T-cell (primary cell): ENCODE data around the gene EXOC6B. TPM values are rescaled to one million over a fixed set of nuclear protein-coding genes. Genes with fewer than 3 reads are reported as not detected.

Experiments used
- ATAC-seq, 4 experiments: fragments of 200-7000 bp in 3 of 4; fragments of 150-1000 bp in 1 of 4; cut with Tn5 transposase; replicated peaks in 1 of 4; 1 replicate in 3 of 4; 2 replicates in 1 of 4; pipeline ENCODE4 v1.10.0; 2021; ENCODE audit warnings: moderate library complexity in 3 of 4, mild to moderate bottlenecking in 2 of 4, moderate number of reproducible peaks in 1 of 4
- CTCF ChIA-PET, 2 donors: fragments of 300-600 bp; sonication (Branson Sonifier 250); formaldehyde crosslinking; loops; one replicate each; lab custom pipeline; 2022; ENCODE audit warnings: antibody characterized with exemption in 2 of 2; lab: Charles Lee
- POLR2A ChIA-PET, 2 donors: fragments of 300-600 bp; sonication (Branson Sonifier 250); formaldehyde crosslinking; loops; one replicate each; lab custom pipeline; 2022; ENCODE audit warnings: antibody characterized with exemption in 2 of 2; lab: Charles Lee
- DNase-seq, 35 experiments: peaks; one replicate each; pipeline versions ENCODE4 v3.0.0 to v3.0.0-alpha.2; 2013 to 2023
- H3K27ac ChIP-seq: one replicate; pipeline ENCODE4 v1.5.1; 2013; ENCODE audit warnings: low read length
- H3K27me3 ChIP-seq, 2 experiments: replicated peaks in 1 of 2; 1 replicate in 1 of 2; 2 replicates in 1 of 2; pipeline versions ENCODE4 v1.6.1 to v1.7.0; 2013; ENCODE audit warnings: low read length in 1 of 2, mixed read lengths in 1 of 2; ENCODE audit not compliant: control insufficient read depth in 2 of 2, insufficient read depth in 2 of 2; ENCODE audit errors: extremely low read depth in 1 of 2
- H3K36me3 ChIP-seq, 2 donors: 1 replicate in 1 of 2; 2 replicates in 1 of 2; pipeline versions ENCODE4 v1.6.1 to v1.7.0; 2013; ENCODE audit warnings: low read length in 1 of 2; ENCODE audit not compliant: control insufficient read depth in 2 of 2, insufficient read depth in 1 of 2; ENCODE audit errors: extremely low read depth in 1 of 2
- H3K4me1 ChIP-seq, 2 experiments: 1 replicate in 1 of 2; 2 replicates in 1 of 2; pipeline versions ENCODE4 v1.6.1 to v1.7.0; 2013; ENCODE audit warnings: low read length in 2 of 2, mixed read lengths in 1 of 2; ENCODE audit not compliant: insufficient read depth in 2 of 2, control insufficient read depth in 1 of 2; ENCODE audit errors: extremely low read depth in 1 of 2
- H3K4me3 ChIP-seq, 2 donors: 1 replicate in 1 of 2; 2 replicates in 1 of 2; pipeline versions ENCODE4 v1.5.1 to v1.7.0; 2013; ENCODE audit warnings: mild to moderate bottlenecking in 2 of 2, low read length in 1 of 2, moderate library complexity in 1 of 2; ENCODE audit not compliant: control insufficient read depth in 1 of 2; ENCODE audit errors: extremely low read depth in 1 of 2
- H3K9me3 ChIP-seq: 2 replicates; pipeline ENCODE4 v1.7.0; 2013
- H3K27ac Mint-ChIP-seq, 2 donors: one replicate each; pipeline ENCODE4 v1.8.0; 2020 to 2021; ENCODE audit warnings: mild to moderate bottlenecking in 2 of 2, mixed read lengths in 2 of 2
- H3K27me3 Mint-ChIP-seq, 2 donors: one replicate each; pipeline ENCODE4 v1.8.0; 2021 to 2022; ENCODE audit warnings: mixed read lengths in 2 of 2
- H3K36me3 Mint-ChIP-seq: one replicate; pipeline ENCODE4 v1.8.0; 2021; ENCODE audit warnings: mixed read lengths
- H3K4me1 Mint-ChIP-seq, 3 donors: one replicate each; pipeline ENCODE4 v1.8.0; 2020 to 2022; ENCODE audit warnings: mixed read lengths in 3 of 3, mild to moderate bottlenecking in 1 of 3
- H3K4me3 Mint-ChIP-seq, 3 donors: one replicate each; pipeline ENCODE4 v1.8.0; 2020 to 2022; ENCODE audit warnings: mild to moderate bottlenecking in 3 of 3, mixed read lengths in 3 of 3, moderate library complexity in 3 of 3
- H3K9me3 Mint-ChIP-seq, 3 donors: one replicate each; pipeline ENCODE4 v1.8.0; 2020 to 2022; ENCODE audit warnings: mixed read lengths in 3 of 3
- WGBS: methylation state at CpG from one replicate; pipeline ENCODE4 v1.1.5; 2013; ENCODE audit warnings: missing lambda C conversion rate; ENCODE audit not compliant: insufficient coverage; 5-methylcytosine and 5-hydroxymethylcytosine counted together
- total RNA-seq, 35 experiments: library from RNA in 6 of 35; stranded (reverse) in 6 of 35; fragments of 120-200 nt in 1 of 35; gene quantifications; one replicate each; pipeline versions ENCODE4 v1.2.1 to v1.2.4 and lab custom pipeline; 2013 to 2026

Gene EXOC6B
- total RNA-seq, 5 donors from 2014 or later (not counting 1 experiment from before 2014, with no cell fraction given) = 13.3 to 18.9 (median 16.6) TPM

DNA sequence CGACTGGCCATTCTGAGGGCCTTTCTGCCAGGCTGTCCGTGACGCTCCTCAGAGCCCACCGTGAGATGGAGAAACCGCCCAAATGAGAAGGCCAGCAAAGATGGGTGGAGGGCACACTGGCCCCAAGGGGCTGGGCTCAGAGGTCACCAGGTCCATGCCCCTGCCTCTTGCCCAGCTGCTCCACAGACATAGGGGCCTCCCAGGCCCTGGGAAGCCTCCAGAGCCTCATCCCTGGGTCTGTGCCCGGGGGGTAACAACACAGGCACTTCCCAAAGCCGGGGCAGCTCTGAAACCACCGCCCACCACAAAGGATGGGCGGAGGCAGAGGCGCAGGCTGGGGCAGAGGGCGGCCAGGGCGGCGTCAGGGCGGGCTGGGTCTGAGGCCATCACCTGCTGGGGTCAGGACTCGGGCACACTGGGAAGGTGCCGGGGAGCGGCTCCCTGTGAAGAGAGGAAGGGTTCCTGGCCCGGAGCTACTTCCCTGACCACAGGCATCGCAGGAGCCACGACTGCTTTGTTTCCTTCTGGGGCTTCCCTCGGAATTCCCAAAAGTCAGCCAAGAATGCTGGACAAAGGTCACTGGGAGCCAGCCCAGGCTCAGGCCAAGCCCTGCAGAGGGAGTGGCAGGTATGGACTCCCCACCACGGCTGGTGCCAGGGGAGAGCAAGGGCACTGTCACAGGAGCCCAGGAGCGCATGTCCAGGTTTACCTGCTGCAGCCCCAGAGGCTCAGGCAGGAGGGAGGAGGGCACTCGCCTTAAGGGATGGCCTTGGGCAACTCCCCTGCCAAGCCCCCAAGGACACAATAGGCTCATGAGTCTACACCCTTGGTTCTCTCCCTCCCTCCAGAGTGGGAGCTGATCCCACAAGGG, 687.6 kb downstream of the EXOC6B start:
- Histone ChIP-seq H3K36me3 (no peaks in the 10 kb centered on the region), H3K27me3 (peaks cover 0 to 38% of the 10 kb centered on the region in 2 experiments), H3K27ac (no peak overlapping the region), H3K4me1 (peaks cover 0 to 6% of the 10 kb centered on the region in 2 experiments), H3K9me3 (no peaks in the 10 kb centered on the region), H3K4me3 (no peak overlapping the region)
- 76% methylated on average over 21 of the region's 24 CpGs for WGBS
- DNase-seq = peak in 1 of 35 experiments; percentile 18
- peaks cover 6 to 16% of the 10 kb centered on the region in 2 donors for H3K27me3 Mint-ChIP-seq
- no peak overlapping the region for H3K4me3 Mint-ChIP-seq
- no peak for ATAC-seq
- H3K36me3 Mint-ChIP-seq = no peaks in the 10 kb centered on the region
- ChIA-PET POLR2A (no interaction called here), CTCF (interaction anchor here in 1 of 2 donors (1.0 kb wide), 1 partner anchor 10 kb away, joined by 3 read pairs; no protein-coding TSS in a partner anchor)
- peaks cover 0 to 2% (median 0%) of the 10 kb centered on the region in 3 donors for H3K4me1 Mint-ChIP-seq
- no peaks in the 10 kb centered on the region for H3K9me3 Mint-ChIP-seq
- H3K27ac Mint-ChIP-seq = no peak overlapping the region

DNA sequence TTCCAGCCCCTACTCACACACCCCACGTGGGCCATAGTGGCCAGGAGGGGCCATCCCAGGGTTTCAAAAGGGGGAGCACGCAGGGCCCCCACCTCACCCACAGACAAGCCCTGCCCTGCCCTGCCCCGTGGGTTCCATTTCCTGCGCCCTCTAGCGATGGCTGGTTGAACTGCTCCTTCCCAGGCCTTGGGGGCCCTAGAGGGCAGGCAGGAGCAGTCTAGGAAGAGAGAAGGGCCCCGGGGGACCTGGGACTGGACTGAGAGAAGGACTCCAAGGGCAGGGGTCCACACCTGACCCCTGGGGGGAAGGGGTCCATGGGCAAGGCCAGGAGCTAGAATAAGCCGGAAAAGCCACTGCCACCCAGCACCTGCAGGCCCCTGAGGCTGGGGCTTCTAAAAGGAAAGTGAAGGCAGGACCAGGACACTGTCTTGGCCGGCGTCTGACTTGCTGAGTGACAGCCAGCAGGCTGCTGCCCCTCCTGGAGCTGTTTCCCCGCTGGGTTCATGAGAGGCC, 688.3 kb downstream of the EXOC6B start:
- no peak overlapping the region for H3K27ac Mint-ChIP-seq
- no peaks in the 10 kb centered on the region for H3K36me3 Mint-ChIP-seq
- peaks cover 6 to 14% of the 10 kb centered on the region in 2 donors for H3K27me3 Mint-ChIP-seq
- Histone ChIP-seq H3K4me3 (no peak overlapping the region), H3K27me3 (peaks cover 0 to 33% of the 10 kb centered on the region in 2 experiments), H3K27ac (no peak overlapping the region), H3K9me3 (no peaks in the 10 kb centered on the region), H3K36me3 (no peaks in the 10 kb centered on the region), H3K4me1 (peaks cover 0 to 6% of the 10 kb centered on the region in 2 experiments)
- 32% methylated on average over 6 of the region's 10 CpGs for whole genome bisulfite sequencing
- ATAC-seq (peak; percentile 50 to 65 (median 58)), DNase-seq (peak in 27 of 35 experiments; percentile 8 to 59 (median 41))
- ChIA-PET CTCF (interaction anchor here in 1 of 2 donors (1.0 kb wide), 1 partner anchor 11 kb away, joined by 3 read pairs; no protein-coding TSS in a partner anchor), POLR2A (no interaction called here)
- H3K9me3 Mint-ChIP-seq = no peaks in the 10 kb centered on the region
- H3K4me1 Mint-ChIP-seq = peaks cover 0 to 2% (median 0%) of the 10 kb centered on the region in 3 donors
- H3K4me3 Mint-ChIP-seq = no peak overlapping the region

DNA sequence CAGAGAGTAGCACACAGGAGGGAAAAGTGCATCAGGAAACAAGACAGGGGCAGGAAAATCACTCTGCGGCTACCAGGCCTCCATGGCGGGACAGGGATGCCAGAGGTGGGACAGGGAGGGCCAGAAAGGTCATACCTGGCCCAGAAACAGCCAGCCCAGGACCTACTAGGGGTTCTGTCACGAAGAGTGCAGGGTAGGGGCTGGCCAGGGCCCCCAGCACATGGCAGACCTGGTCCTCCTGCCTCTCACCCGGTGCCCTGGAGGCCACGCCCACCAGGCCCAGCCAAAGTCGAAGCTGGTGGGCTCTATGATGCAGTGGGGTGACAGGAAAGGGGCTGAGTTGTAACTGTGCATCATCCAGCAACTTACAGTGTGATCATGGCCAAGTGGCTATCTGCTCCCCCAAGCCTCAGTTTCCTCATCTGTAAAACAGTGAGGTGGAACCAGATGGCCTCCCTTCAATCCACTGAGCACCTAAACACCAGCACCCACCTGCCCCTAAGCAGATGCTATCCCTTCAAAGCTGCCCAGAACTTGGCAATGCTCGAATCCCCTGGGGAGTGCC, 688.8 kb downstream of the EXOC6B start:
- no peak overlapping the region for H3K4me3 Mint-ChIP-seq
- ATAC-seq (no peak), DNase-seq (no peak)
- Histone ChIP-seq H3K36me3 (no peaks in the 10 kb centered on the region), H3K4me1 (peaks cover 0 to 6% of the 10 kb centered on the region in 2 experiments), H3K9me3 (no peaks in the 10 kb centered on the region), H3K4me3 (no peak overlapping the region), H3K27ac (no peak overlapping the region), H3K27me3 (peaks cover 0 to 28% of the 10 kb centered on the region in 2 experiments)
- 68% methylated on average over 3 of the region's 7 CpGs for WGBS
- H3K27ac Mint-ChIP-seq = no peak overlapping the region
- peaks cover under 1 to 8% of the 10 kb centered on the region in 2 donors for H3K27me3 Mint-ChIP-seq
- ChIA-PET POLR2A (no interaction called here), CTCF (interaction anchor here in 1 of 2 donors (1.0 kb wide), 1 partner anchor 11 kb away, joined by 3 read pairs; no protein-coding TSS in a partner anchor)
- H3K36me3 Mint-ChIP-seq = no peaks in the 10 kb centered on the region
- H3K4me1 Mint-ChIP-seq = peaks cover 0 to 2% (median 0%) of the 10 kb centered on the region in 3 donors
- no peaks in the 10 kb centered on the region for H3K9me3 Mint-ChIP-seq

DNA sequence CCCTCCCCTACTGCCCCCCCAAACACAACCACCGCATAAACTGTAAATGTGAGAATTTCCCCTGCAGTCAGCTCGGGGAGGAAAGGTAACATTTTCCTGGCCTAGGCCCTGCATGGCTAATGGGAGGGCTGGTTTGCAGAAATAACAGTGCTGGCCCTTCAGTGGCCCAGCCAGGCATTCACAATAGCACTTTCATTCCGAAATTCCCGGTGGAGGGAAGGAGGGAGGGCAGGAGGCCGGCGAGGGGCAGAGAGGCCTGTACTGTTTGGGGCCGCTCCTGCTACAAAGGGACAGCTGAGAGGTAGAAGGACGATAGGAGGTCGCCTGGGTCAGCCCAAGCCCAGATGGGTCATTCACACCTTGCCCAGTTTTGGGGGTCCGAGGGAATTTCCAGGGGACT, 689.5 kb downstream of the EXOC6B start:
- Histone ChIP-seq H3K9me3 (no peaks in the 10 kb centered on the region), H3K4me3 (no peak overlapping the region), H3K36me3 (no peaks in the 10 kb centered on the region), H3K4me1 (peaks cover 0 to 6% of the 10 kb centered on the region in 2 experiments), H3K27me3 (peaks cover 0 to 30% of the 10 kb centered on the region in 2 experiments), H3K27ac (no peak overlapping the region)
- no peak overlapping the region for H3K4me3 Mint-ChIP-seq
- H3K4me1 Mint-ChIP-seq = peaks cover 0 to 2% (median 0%) of the 10 kb centered on the region in 3 donors
- H3K27ac Mint-ChIP-seq = no peak overlapping the region
- H3K9me3 Mint-ChIP-seq = no peaks in the 10 kb centered on the region
- peaks cover 0 to 4% of the 10 kb centered on the region in 2 donors for H3K27me3 Mint-ChIP-seq
- POLR2A ChIA-PET = no interaction called here
- 65% methylated on average over 6 of the region's 10 CpGs for WGBS
- CTCF ChIA-PET = no interaction called here
- no peaks in the 10 kb centered on the region for H3K36me3 Mint-ChIP-seq
- ATAC-seq = no peak
- DNase-seq = no peak

DNA sequence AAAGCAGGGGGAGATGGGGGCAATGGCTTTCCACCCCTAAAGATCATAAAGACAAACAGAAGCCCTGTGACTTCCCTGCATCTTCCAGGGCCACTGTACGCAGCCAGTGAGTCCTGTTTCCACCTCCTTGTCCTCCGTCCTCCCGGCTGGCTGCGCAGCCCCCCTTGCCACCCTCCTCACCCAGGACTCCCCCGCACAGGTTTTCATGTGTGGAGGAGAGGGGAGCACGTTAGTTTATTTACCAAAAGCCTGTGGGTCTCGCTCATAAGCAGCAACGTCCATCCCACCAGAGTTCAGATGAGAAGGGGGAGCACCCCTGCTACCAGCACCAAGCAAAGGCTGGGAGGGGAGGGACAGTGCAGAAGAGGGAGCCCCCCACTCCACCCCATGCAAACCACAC, 689.9 kb downstream of the EXOC6B start:
- no CpG with 5 or more reads among the region's 8 CpGs for WGBS
- no peak overlapping the region for H3K4me3 ChIP-seq
- ChIA-PET POLR2A (no interaction called here), CTCF (interaction anchor here in 1 of 2 donors (0.6 kb wide), 1 partner anchor 576 kb away, joined by 3 read pairs; no protein-coding TSS in a partner anchor)
- no peak for DNase-seq
- H3K27ac Mint-ChIP-seq = no peak overlapping the region
- H3K36me3 Mint-ChIP-seq = no peaks in the 10 kb centered on the region
- H3K27ac ChIP-seq = no peak overlapping the region
- no peak overlapping the region for H3K4me3 Mint-ChIP-seq
- no peaks in the 10 kb centered on the region for H3K9me3 Mint-ChIP-seq
- peaks cover 0 to 2% (median 0%) of the 10 kb centered on the region in 3 donors for H3K4me1 Mint-ChIP-seq
- H3K4me1 ChIP-seq = peaks cover 0 to 6% of the 10 kb centered on the region in 2 experiments
- H3K9me3 ChIP-seq = no peaks in the 10 kb centered on the region
- H3K27me3 ChIP-seq = peaks cover 0 to 31% of the 10 kb centered on the region in 2 experiments
- H3K36me3 ChIP-seq = no peaks in the 10 kb centered on the region
- no peak for ATAC-seq
- H3K27me3 Mint-ChIP-seq = peaks cover 0 to 3% of the 10 kb centered on the region in 2 donors
